SK-N-SH treated with all-trans-retinoic acid at 6 μM for 48 hours (cell line): ENCODE results near the gene FBXO10.

Experiments used
- ATAC-seq: fragments of 200-7000 bp; cut with Tn5 transposase; 3 replicates; pipeline ENCODE4 v1.9.1; 2020; ENCODE audit warnings: mild to moderate bottlenecking, moderate library complexity
- ARNTL ChIP-seq: fragments of 450-650 bp; formaldehyde crosslinking; IDR thresholded peaks from 2 replicates; pipeline ENCODE4 v1.5.0; 2020; ENCODE audit warnings: low read depth, mild to moderate bottlenecking, moderate library complexity, borderline replicate concordance
- BACH2 ChIP-seq: fragments of 250-450 bp; sonication (Bioruptor Pico); IDR thresholded peaks from 2 replicates; pipeline ENCODE4 v1.9.0; 2021; ENCODE audit warnings: mild to moderate bottlenecking, borderline replicate concordance
- CREB5 ChIP-seq: fragments of 250-450 bp; sonication (Bioruptor Pico); IDR thresholded peaks from 2 replicates; pipeline ENCODE4 v1.5.1; 2020; ENCODE audit warnings: low read depth, mild to moderate bottlenecking, moderate library complexity
- CSDC2 ChIP-seq: fragments of 250-450 bp; sonication (Bioruptor Pico); IDR thresholded peaks from 2 replicates; pipeline ENCODE4 v1.5.0; 2020; ENCODE audit warnings: mild to moderate bottlenecking, moderate library complexity
- GLIS3 ChIP-seq: fragments of 250-450 bp; sonication (Bioruptor Pico); IDR thresholded peaks from 2 replicates; pipeline ENCODE4 v1.5.0; 2020; ENCODE audit warnings: mild to moderate bottlenecking, moderate library complexity
- PATZ1 ChIP-seq: fragments of 250-450 bp; sonication (Bioruptor Pico); IDR thresholded peaks from 2 replicates; pipeline ENCODE4 v1.8.0; 2020; ENCODE audit warnings: mild to moderate bottlenecking, moderate library complexity, borderline replicate concordance
- POU6F1 ChIP-seq: fragments of 250-450 bp; sonication (Bioruptor Pico); IDR thresholded peaks from 2 replicates; pipeline ENCODE4 v1.8.0; 2021; ENCODE audit warnings: low read depth, mild to moderate bottlenecking, moderate library complexity, borderline replicate concordance
- PPARA ChIP-seq: fragments of 250-450 bp; sonication (Bioruptor Pico); IDR thresholded peaks from 2 replicates; pipeline ENCODE4 v1.5.0; 2020; ENCODE audit warnings: mild to moderate bottlenecking, borderline replicate concordance
- RARB ChIP-seq: fragments of 250-450 bp; sonication (Bioruptor Pico); IDR thresholded peaks from 2 replicates; pipeline ENCODE4 v1.8.0; 2021; ENCODE audit warnings: mild to moderate bottlenecking, moderate library complexity
- SNAI2 ChIP-seq: fragments of 250-450 bp; sonication (Bioruptor Pico); IDR thresholded peaks from 2 replicates; pipeline ENCODE4 v1.5.0; 2020; ENCODE audit warnings: mild to moderate bottlenecking, moderate library complexity
- TOX ChIP-seq: fragments of 250-450 bp; sonication (Bioruptor Pico); IDR thresholded peaks from 2 replicates; pipeline ENCODE4 v1.8.0; 2021; ENCODE audit warnings: mild to moderate bottlenecking, moderate library complexity, borderline replicate concordance
- TSHZ2 ChIP-seq: fragments of 250-450 bp; sonication (Bioruptor Pico); IDR thresholded peaks from 2 replicates; pipeline ENCODE4 v1.5.0; 2020; ENCODE audit warnings: mild to moderate bottlenecking, moderate library complexity
- ZC3H10 ChIP-seq: fragments of 250-450 bp; sonication (Bioruptor Pico); IDR thresholded peaks from 2 replicates; pipeline ENCODE4 v1.5.1; 2021; ENCODE audit warnings: mild to moderate bottlenecking, moderate library complexity
- ZFP3 ChIP-seq: fragments of 250-450 bp; sonication (Bioruptor Pico); IDR thresholded peaks from 2 replicates; pipeline ENCODE4 v1.5.0; 2020; ENCODE audit warnings: mild to moderate bottlenecking, moderate library complexity
- ZFP30 ChIP-seq: fragments of 450-650 bp; formaldehyde crosslinking; IDR thresholded peaks from 2 replicates; pipeline ENCODE4 v1.5.0; 2022; ENCODE audit warnings: mild to moderate bottlenecking, moderate library complexity
- ZNF565 ChIP-seq: fragments of 450-650 bp; formaldehyde crosslinking; conservative IDR thresholded peaks from 2 replicates; pipeline ENCODE4 v1.5.0; 2020; ENCODE audit warnings: low read depth, mild to moderate bottlenecking, moderate library complexity
- ZNF70 ChIP-seq: fragments of 450-650 bp; formaldehyde crosslinking; IDR thresholded peaks from 2 replicates; pipeline ENCODE4 v1.5.0; 2020; ENCODE audit warnings: mild to moderate bottlenecking, moderate library complexity
- ZNF8 ChIP-seq: fragments of 450-650 bp; formaldehyde crosslinking; IDR thresholded peaks from 2 replicates; pipeline ENCODE4 v1.5.0; 2020; ENCODE audit warnings: mild to moderate bottlenecking, moderate library complexity

Gene FBXO10

GRCh38 chr9:37499297-37499696, 76.9 kb downstream of the FBXO10 start:
- no peak for ATAC-seq
- no peak for TF ChIP-seq ZC3H10 (CRISPR knock-in tag)
- TF ChIP-seq SNAI2 = no peak
- TF ChIP-seq BACH2 (CRISPR knock-in tag) = no peak
- TF ChIP-seq GLIS3 (CRISPR knock-in tag) = no peak
- TF ChIP-seq TOX (CRISPR knock-in tag) = no peak
- TF ChIP-seq CSDC2 (CRISPR knock-in tag) = no peak

GRCh38 chr9:37498457-37498856, 77.7 kb downstream of the FBXO10 start:
- TF ChIP-seq ZNF70 (CRISPR knock-in tag) (no peak), CREB5 (CRISPR knock-in tag) (no peak), ZNF565 (CRISPR knock-in tag) (no peak), PPARA (CRISPR knock-in tag) (no peak), BACH2 (CRISPR knock-in tag) (no peak), CSDC2 (CRISPR knock-in tag) (no peak), POU6F1 (CRISPR knock-in tag) (no peak), ZFP3 (no peak), TSHZ2 (CRISPR knock-in tag) (no peak), SNAI2 (no peak)
- ATAC-seq = no peak

- TF ChIP-seq BACH2 (CRISPR knock-in tag) (no peak), ZFP3 (no peak)
- ATAC-seq = no peak
Measured at GRCh38 chr9:37497320-37497719, 78.9 kb downstream of the FBXO10 start.

GRCh38 chr9:37496020-37496419, 80.2 kb downstream of the FBXO10 start:
- TF ChIP-seq PATZ1 (no peak), CREB5 (CRISPR knock-in tag) (no peak), PPARA (CRISPR knock-in tag) (no peak), RARB (CRISPR knock-in tag) (no peak), SNAI2 (no peak), ZFP30 (no peak), POU6F1 (CRISPR knock-in tag) (no peak), ARNTL (CRISPR knock-in tag) (no peak), ZNF8 (CRISPR knock-in tag) (no peak), ZNF70 (CRISPR knock-in tag) (no peak)
- ATAC-seq = no peak
